ENCODE measurements around the gene ETV6.

The ETV6 gene

GRCh38 chr12:11693601-11694000, 44.1 kb downstream of the ETV6 start:
- no peak for DNase-seq (ENCODE audit: low read depth, low spot score)

- DNase-seq (ENCODE audit: low read depth, low spot score), result no peak
Measured at GRCh38 chr12:11694528-11694927, 45.1 kb downstream of the ETV6 start.

- DNase-seq (ENCODE audit: low read depth, low spot score), result no peak
Measured at GRCh38 chr12:11695321-11695720, 45.8 kb downstream of the ETV6 start.

GRCh38 chr12:11696084-11696483, 46.6 kb downstream of the ETV6 start:
- no peak for DNase-seq (ENCODE audit: low read depth, low spot score)

GRCh38 chr12:11697131-11697530, 47.7 kb downstream of the ETV6 start:
- DNase-seq (ENCODE audit: low read depth, low spot score), result no peak

GRCh38 chr12:11697670-11698387, 48.4 kb downstream of the ETV6 start:
- no peak for DNase-seq (ENCODE audit: low read depth, low spot score)

GRCh38 chr12:11698729-11699128, 49.3 kb downstream of the ETV6 start:
- DNase-seq (ENCODE audit: low read depth, low spot score), result no peak

- no peak for DNase-seq (ENCODE audit: low read depth, low spot score)
Measured at GRCh38 chr12:11701433-11701832, 52.0 kb downstream of the ETV6 start.

GRCh38 chr12:11702959-11703358, 53.5 kb downstream of the ETV6 start:
- no peak for DNase-seq (ENCODE audit: low read depth, low spot score)

- DNase-seq (ENCODE audit: low read depth, low spot score), result no peak
Measured at GRCh38 chr12:11703378-11703777, 53.9 kb downstream of the ETV6 start.

- no peak for DNase-seq (ENCODE audit: low read depth, low spot score)
Measured at GRCh38 chr12:11704089-11704488, 54.6 kb downstream of the ETV6 start.

- no peak for DNase-seq (ENCODE audit: low read depth, low spot score)
Measured at GRCh38 chr12:11705010-11705409, 55.5 kb downstream of the ETV6 start.

- no peak for DNase-seq (ENCODE audit: low read depth, low spot score)
Measured at GRCh38 chr12:11706509-11707379, 57.3 kb downstream of the ETV6 start.

GRCh38 chr12:11707535-11707934, 58.1 kb downstream of the ETV6 start:
- DNase-seq (ENCODE audit: low read depth, low spot score), result no peak

- no peak for DNase-seq (ENCODE audit: low read depth, low spot score)
Measured at GRCh38 chr12:11709513-11709912, 60.0 kb downstream of the ETV6 start.

GRCh38 chr12:11710431-11710830, 61.0 kb downstream of the ETV6 start:
- no peak for DNase-seq (ENCODE audit: low read depth, low spot score)

GRCh38 chr12:11710906-11711305, 61.4 kb downstream of the ETV6 start:
- DNase-seq (ENCODE audit: low read depth, low spot score), result no peak

- no peak for DNase-seq (ENCODE audit: low read depth, low spot score)
Measured at GRCh38 chr12:11711651-11712327, 62.3 kb downstream of the ETV6 start.

- no peak for DNase-seq (ENCODE audit: low read depth, low spot score)
Measured at GRCh38 chr12:11712491-11712890, 63.0 kb downstream of the ETV6 start.

GRCh38 chr12:11713202-11713601, 63.7 kb downstream of the ETV6 start:
- DNase-seq (ENCODE audit: low read depth, low spot score), result no peak

GRCh38 chr12:11714626-11715025, 65.2 kb downstream of the ETV6 start:
- DNase-seq (ENCODE audit: low read depth, low spot score), result no peak

- no peak for DNase-seq (ENCODE audit: low read depth, low spot score)
Measured at GRCh38 chr12:11715621-11716020, 66.1 kb downstream of the ETV6 start.

All from iPS DF 19.7 (cell line).